CD4-positive, alpha-beta T cell (primary cell): ENCODE results near the gene PHLDB3. TPM values are rescaled to one million over a fixed set of nuclear protein-coding genes. Genes with fewer than 3 reads are reported as not detected.

Experiments
- ATAC-seq: fragments of 200-7000 bp; cut with Tn5 transposase; one replicate; pipeline ENCODE4 v1.10.0; 2022; ENCODE audit warnings: mild to moderate bottlenecking; ENCODE audit not compliant: poor library complexity
- CTCF ChIA-PET: fragments of 350-600 bp; sonication (Branson Sonifier 250); formaldehyde crosslinking; loops from one replicate; lab custom pipeline; 2021; ENCODE audit warnings: antibody characterized with exemption, inconsistent platforms; lab: Charles Lee
- POLR2A ChIA-PET: fragments of 350-600 bp; sonication (Branson Sonifier 250); formaldehyde crosslinking; loops from one replicate; lab custom pipeline; 2021; ENCODE audit warnings: antibody characterized with exemption, inconsistent platforms; lab: Charles Lee
- DNase-seq, 14 experiments: peaks; one replicate each; pipeline ENCODE4 v3.0.0-alpha.2; 2013 to 2020; ENCODE audit warnings: mixed read lengths in 2 of 14
- H3K27ac ChIP-seq, 2 donors: one replicate each; pipeline versions ENCODE4 v1.5.1 to v1.7.0; 2013; ENCODE audit warnings: low read length in 2 of 2, low read depth in 1 of 2, mild to moderate bottlenecking in 1 of 2
- H3K27me3 ChIP-seq, 2 experiments: 1 replicate in 1 of 2; 2 replicates in 1 of 2; pipeline versions ENCODE4 v1.6.1 to v1.7.0; 2013; ENCODE audit warnings: low read length in 2 of 2, control low read depth in 1 of 2, mild to moderate bottlenecking in 1 of 2, moderate library complexity in 1 of 2; ENCODE audit not compliant: insufficient read depth in 2 of 2, control insufficient read depth in 1 of 2
- H3K36me3 ChIP-seq: one replicate; pipeline ENCODE4 v1.6.1; 2013; ENCODE audit warnings: low read length, control low read depth; ENCODE audit not compliant: insufficient read depth
- H3K4me1 ChIP-seq: one replicate; pipeline ENCODE4 v1.6.1; 2013; ENCODE audit warnings: low read length, control low read depth; ENCODE audit not compliant: insufficient read depth
- H3K4me3 ChIP-seq: one replicate; pipeline ENCODE4 v1.5.1; 2013; ENCODE audit warnings: mild to moderate bottlenecking, low read length, moderate library complexity
- H3K9me3 ChIP-seq, 2 experiments: 1 replicate in 1 of 2; 2 replicates in 1 of 2; pipeline versions ENCODE4 v1.6.1 to v1.7.0; 2013; ENCODE audit warnings: low read length in 2 of 2, mild to moderate bottlenecking in 2 of 2, control low read depth in 1 of 2, moderate library complexity in 1 of 2; ENCODE audit not compliant: control insufficient read depth in 1 of 2, insufficient read depth in 1 of 2
- H3K27ac Mint-ChIP-seq: one replicate; pipeline ENCODE4 v1.8.0; 2020; ENCODE audit warnings: mixed read lengths
- H3K27me3 Mint-ChIP-seq: one replicate; pipeline ENCODE4 v1.8.0; 2021; ENCODE audit warnings: mixed read lengths
- H3K36me3 Mint-ChIP-seq: one replicate; pipeline ENCODE4 v1.8.0; 2021; ENCODE audit warnings: low read depth, mixed read lengths
- H3K4me1 Mint-ChIP-seq: one replicate; pipeline ENCODE4 v1.8.0; 2021; ENCODE audit warnings: low read depth, mixed read lengths
- H3K4me3 Mint-ChIP-seq: one replicate; pipeline ENCODE4 v1.8.0; 2020; ENCODE audit warnings: mild to moderate bottlenecking, mixed read lengths
- H3K9me3 Mint-ChIP-seq: one replicate; pipeline ENCODE4 v1.8.0; 2020; ENCODE audit warnings: mixed read lengths
- CTCF ChIP-seq: fragments of 200-600 bp; IDR thresholded peaks from one replicate; pipeline ENCODE4 v1.8.0; 2022; ENCODE audit warnings: antibody characterized with exemption, mild to moderate bottlenecking
- intact Hi-C, 2 experiments: fragments of 100-400 bp; cut with DNase I in 1 of 2; cut with micrococcal nuclease in 1 of 2; formaldehyde crosslinking; loops; one replicate each; pipeline versions ENCODE4 v1.15.1 to v1.9.0; 2023 to 2025; cut with DNase I, micrococcal nuclease
- total RNA-seq, 174 experiments: library from RNA in 2 of 174; stranded (reverse) in 2 of 174; gene quantifications; one replicate each; pipeline ENCODE4 v1.2.3 and lab custom pipeline; 2021 to 2026

Gene PHLDB3
- total RNA-seq, 2 experiments from 2014 or later = 75.1 to 77.4 TPM

- no peaks in the 10 kb centered on the region for H3K27me3 Mint-ChIP-seq
- H3K4me3 Mint-ChIP-seq = no peak overlapping the region
- Histone ChIP-seq H3K36me3 (no peaks in the 10 kb centered on the region), H3K27ac (peak overlapping the region in 1 of 2 donors; percentile 84), H3K4me1 (peaks cover 72% of the 10 kb centered on the region), H3K9me3 (no peaks in the 10 kb centered on the region), H3K4me3 (no peak overlapping the region), H3K27me3 (no peaks in the 10 kb centered on the region)
- intact Hi-C loops = no loop called here
- DNase-seq (no peak), ATAC-seq (no peak)
- CTCF ChIA-PET = interaction anchor here (0.7 to 2.3 kb wide), 4 partner anchors 24 to 48 kb away, joined by 3 to 6 read pairs (median 4); no protein-coding TSS in a partner anchor
- H3K4me1 Mint-ChIP-seq = peaks cover 70% of the 10 kb centered on the region
- no peak for TF ChIP-seq CTCF
- peak overlapping the region; percentile 92 for H3K27ac Mint-ChIP-seq
- no peaks in the 10 kb centered on the region for H3K9me3 Mint-ChIP-seq
- peaks cover 5% of the 10 kb centered on the region for H3K36me3 Mint-ChIP-seq
- POLR2A ChIA-PET = interaction anchor here (0.6 kb wide), 1 partner anchor 18 kb away, joined by 4 read pairs; no protein-coding TSS in a partner anchor
Measured at GRCh38 chr19:43471091-43471490, 33.5 kb downstream of the PHLDB3 start.

- Mint-ChIP-seq H3K4me1 (peaks cover 71% of the 10 kb centered on the region), H3K36me3 (peaks cover 1% of the 10 kb centered on the region), H3K27me3 (no peaks in the 10 kb centered on the region), H3K4me3 (peak overlapping the region; percentile 72), H3K9me3 (no peaks in the 10 kb centered on the region), H3K27ac (peak overlapping the region; percentile 92)
- CTCF ChIA-PET = interaction anchor here (0.7 to 2.1 kb wide), 5 partner anchors 23 to 49 kb away, joined by 3 to 10 read pairs (median 5); no protein-coding TSS in a partner anchor
- POLR2A ChIA-PET = interaction anchor here (0.7 kb wide), 1 partner anchor 65 kb away, joined by 3 read pairs; no protein-coding TSS in a partner anchor
- Histone ChIP-seq H3K4me3 (no peak overlapping the region), H3K9me3 (no peaks in the 10 kb centered on the region), H3K36me3 (no peaks in the 10 kb centered on the region), H3K4me1 (peaks cover 71% of the 10 kb centered on the region), H3K27me3 (no peaks in the 10 kb centered on the region), H3K27ac (peak overlapping the region; percentile 60 to 84)
- peak; percentile 73 for ATAC-seq
- intact Hi-C loops = loop anchor here in 1 of 2 experiments (1.0 kb wide), 1 partner anchor 34 kb away; the partner anchor contains the start of gene PHLDB3
- no peak for TF ChIP-seq CTCF
- DNase-seq = peak; percentile 40 to 95 (median 62)
Measured at GRCh38 chr19:43470288-43470687, 34.3 kb downstream of the PHLDB3 start.

- H3K27ac Mint-ChIP-seq = peak overlapping the region; percentile 92
- intact Hi-C loops = loop anchor here in 1 of 2 experiments (10.0 kb wide), 1 partner anchor 286 kb away; the partner anchor contains the start of gene SMG9
- H3K36me3 Mint-ChIP-seq = no peaks in the 10 kb centered on the region
- no peak overlapping the region for H3K4me3 ChIP-seq
- H3K4me1 Mint-ChIP-seq = peaks cover 68% of the 10 kb centered on the region
- peak in 10 of 14 experiments; percentile 6 to 77 (median 36) for DNase-seq
- peak; percentile 45 for ATAC-seq
- H3K27me3 ChIP-seq = no peaks in the 10 kb centered on the region
- H3K4me1 ChIP-seq = peaks cover 71% of the 10 kb centered on the region
- H3K9me3 Mint-ChIP-seq = no peaks in the 10 kb centered on the region
- TF ChIP-seq CTCF = no peak
- CTCF ChIA-PET = interaction anchor here (1.5 to 2.1 kb wide), 3 partner anchors 22 to 51 kb away, joined by 4 to 10 read pairs (median 6); no protein-coding TSS in a partner anchor
- H3K36me3 ChIP-seq = no peaks in the 10 kb centered on the region
- H3K27ac ChIP-seq = peak overlapping the region; percentile 60 to 84
- H3K27me3 Mint-ChIP-seq = no peaks in the 10 kb centered on the region
- H3K4me3 Mint-ChIP-seq = peak overlapping the region; percentile 63
- POLR2A ChIA-PET = interaction anchor here (0.9 to 2.0 kb wide), 3 partner anchors 22 to 35 kb away, joined by 3 to 12 read pairs (median 4); partner anchors contain the start of gene PHLDB3
- no peaks in the 10 kb centered on the region for H3K9me3 ChIP-seq
Measured at GRCh38 chr19:43469160-43469480, 35.4 kb downstream of the PHLDB3 start.
